Left ventricle myocardium inferior (tissue), 1 donor: ENCODE results near the gene PDE6B. TPM values are rescaled to one million over a fixed set of nuclear protein-coding genes. Genes with fewer than 3 reads are reported as not detected.

Experiments used
- DNase-seq: peaks from one replicate; pipeline ENCODE4 v3.0.0-alpha.2; 2020
- H3K27ac ChIP-seq: fragments of 200-600 bp; replicated peaks from 2 replicates; pipeline ENCODE4 v1.8.0; 2021
- H3K27me3 ChIP-seq: fragments of 200-600 bp; 2 replicates; pipeline ENCODE4 v1.8.0; 2021; ENCODE audit warnings: low read depth
- H3K36me3 ChIP-seq: fragments of 200-600 bp; 2 replicates; pipeline ENCODE4 v1.8.0; 2021
- H3K4me1 ChIP-seq: fragments of 200-600 bp; 2 replicates; pipeline ENCODE4 v1.8.0; 2021
- H3K4me3 ChIP-seq: fragments of 200-600 bp; 2 replicates; pipeline ENCODE4 v1.8.0; 2021; ENCODE audit warnings: mild to moderate bottlenecking, moderate library complexity
- H3K9me3 ChIP-seq: fragments of 200-600 bp; replicated peaks from 2 replicates; pipeline ENCODE4 v1.8.0; 2021
- CTCF ChIP-seq: fragments of 200-600 bp; IDR thresholded peaks from 2 replicates; pipeline ENCODE4 v1.8.0; 2021; ENCODE audit warnings: antibody characterized with exemption, mild to moderate bottlenecking, borderline replicate concordance
- intact Hi-C: fragments of 100-400 bp; cut with micrococcal nuclease; formaldehyde crosslinking; loops from one replicate; pipeline ENCODE4 v1.11.0; 2022
- total RNA-seq: library from RNA; stranded (reverse); fragmentation: NEBNext Ultra II Directional; extraction: Animal tissue kit (Norgen Biotek cat#: 25700); gene quantifications from one replicate; pipeline ENCODE4 v1.2.1, GENCODE V29; 2021
- donor health status: DM: no; HTN: yes; CAD: no; lungs with severe emphysema.

The PDE6B gene
- total RNA-seq, 1 donor from 2014 or later, result 2.7 TPM

GRCh38 chr4:653831-654502 is 28.6 kb downstream of the PDE6B start:
- Histone ChIP-seq H3K9me3 (no peaks in the 10 kb centered on the region), H3K4me1 (peaks cover 4% of the 10 kb centered on the region), H3K27me3 (peaks cover 74% of the 10 kb centered on the region), H3K27ac (no peak overlapping the region), H3K36me3 (no peaks in the 10 kb centered on the region), H3K4me3 (no peak overlapping the region)
- intact Hi-C loops, result no loop called here
- no peak for TF ChIP-seq CTCF
- no peak for DNase-seq

GRCh38 chr4:654503-654845 is 29.1 kb downstream of the PDE6B start:
- TF ChIP-seq CTCF, result no peak
- no peaks in the 10 kb centered on the region for H3K36me3 ChIP-seq
- H3K4me1 ChIP-seq, result peaks cover 4% of the 10 kb centered on the region
- H3K9me3 ChIP-seq, result no peaks in the 10 kb centered on the region
- intact Hi-C loops, result no loop called here
- DNase-seq, result no peak
- no peak overlapping the region for H3K27ac ChIP-seq
- peaks cover 69% of the 10 kb centered on the region for H3K27me3 ChIP-seq
- no peak overlapping the region for H3K4me3 ChIP-seq

GRCh38 chr4:654871-655463 is 29.6 kb downstream of the PDE6B start:
- peaks cover 64% of the 10 kb centered on the region for H3K27me3 ChIP-seq
- H3K27ac ChIP-seq, result no peak overlapping the region
- no peak for DNase-seq
- no peak for TF ChIP-seq CTCF
- intact Hi-C loops, result no loop called here
- no peaks in the 10 kb centered on the region for H3K9me3 ChIP-seq
- H3K4me1 ChIP-seq, result peaks cover 4% of the 10 kb centered on the region
- H3K36me3 ChIP-seq, result no peaks in the 10 kb centered on the region
- no peak overlapping the region for H3K4me3 ChIP-seq

GRCh38 chr4:655464-656151 is 30.2 kb downstream of the PDE6B start:
- H3K27ac ChIP-seq, result no peak overlapping the region
- DNase-seq, result no peak
- H3K4me1 ChIP-seq, result peaks cover 4% of the 10 kb centered on the region
- no peak overlapping the region for H3K4me3 ChIP-seq
- no peaks in the 10 kb centered on the region for H3K9me3 ChIP-seq
- intact Hi-C loops, result no loop called here
- H3K36me3 ChIP-seq, result no peaks in the 10 kb centered on the region
- peaks cover 58% of the 10 kb centered on the region for H3K27me3 ChIP-seq
- TF ChIP-seq CTCF, result no peak

- Histone ChIP-seq H3K27me3 (peaks cover 47% of the 10 kb centered on the region), H3K27ac (no peak overlapping the region), H3K4me1 (no peaks in the 10 kb centered on the region), H3K9me3 (no peaks in the 10 kb centered on the region), H3K36me3 (no peaks in the 10 kb centered on the region), H3K4me3 (no peak overlapping the region)
- no peak for TF ChIP-seq CTCF
- intact Hi-C loops, result no loop called here
- DNase-seq, result no peak
These were observed 31.3 kb downstream of the PDE6B start for GRCh38 chr4:656436-657337.
